SK-N-SH treated with all-trans-retinoic acid at 6 μM for 48 hours (cell line): ENCODE measurements around the gene DRC7.

ENCODE experiments used
- ATAC-seq: fragments of 200-7000 bp; cut with Tn5 transposase; 3 replicates; pipeline ENCODE4 v1.9.1; 2020; ENCODE audit warnings: mild to moderate bottlenecking, moderate library complexity
- ARNTL ChIP-seq: fragments of 450-650 bp; formaldehyde crosslinking; IDR thresholded peaks from 2 replicates; pipeline ENCODE4 v1.5.0; 2020; ENCODE audit warnings: low read depth, mild to moderate bottlenecking, moderate library complexity, borderline replicate concordance
- BACH2 ChIP-seq: fragments of 250-450 bp; sonication (Bioruptor Pico); IDR thresholded peaks from 2 replicates; pipeline ENCODE4 v1.9.0; 2021; ENCODE audit warnings: mild to moderate bottlenecking, borderline replicate concordance
- CSDC2 ChIP-seq: fragments of 250-450 bp; sonication (Bioruptor Pico); IDR thresholded peaks from 2 replicates; pipeline ENCODE4 v1.5.0; 2020; ENCODE audit warnings: mild to moderate bottlenecking, moderate library complexity
- ESRRG ChIP-seq: fragments of 250-450 bp; sonication (Bioruptor Pico); IDR thresholded peaks from 2 replicates; pipeline ENCODE4 v1.6.1; 2021; ENCODE audit warnings: mild to moderate bottlenecking
- GLIS3 ChIP-seq: fragments of 250-450 bp; sonication (Bioruptor Pico); IDR thresholded peaks from 2 replicates; pipeline ENCODE4 v1.5.0; 2020; ENCODE audit warnings: mild to moderate bottlenecking, moderate library complexity
- ISL1 ChIP-seq: fragments of 250-450 bp; sonication (Bioruptor Pico); IDR thresholded peaks from 2 replicates; pipeline ENCODE4 v2.1.2; 2022; ENCODE audit warnings: mild to moderate bottlenecking, moderate library complexity
- OSR1 ChIP-seq: fragments of 250-450 bp; sonication (Bioruptor Pico); IDR thresholded peaks from 2 replicates; pipeline ENCODE4 v1.8.0; 2022; ENCODE audit warnings: moderate library complexity, mild to moderate bottlenecking, inconsistent platforms
- PPARA ChIP-seq: fragments of 250-450 bp; sonication (Bioruptor Pico); IDR thresholded peaks from 2 replicates; pipeline ENCODE4 v1.5.0; 2020; ENCODE audit warnings: mild to moderate bottlenecking, borderline replicate concordance
- RARB ChIP-seq: fragments of 250-450 bp; sonication (Bioruptor Pico); IDR thresholded peaks from 2 replicates; pipeline ENCODE4 v1.8.0; 2021; ENCODE audit warnings: mild to moderate bottlenecking, moderate library complexity
- SNAI2 ChIP-seq: fragments of 250-450 bp; sonication (Bioruptor Pico); IDR thresholded peaks from 2 replicates; pipeline ENCODE4 v1.5.0; 2020; ENCODE audit warnings: mild to moderate bottlenecking, moderate library complexity
- TCF4 ChIP-seq: fragments of 250-450 bp; sonication (Bioruptor Pico); IDR thresholded peaks from 2 replicates; pipeline ENCODE4 v1.8.0; 2021; ENCODE audit warnings: mild to moderate bottlenecking, moderate library complexity, borderline replicate concordance
- TOX ChIP-seq: fragments of 250-450 bp; sonication (Bioruptor Pico); IDR thresholded peaks from 2 replicates; pipeline ENCODE4 v1.8.0; 2021; ENCODE audit warnings: mild to moderate bottlenecking, moderate library complexity, borderline replicate concordance
- ZC3H10 ChIP-seq: fragments of 250-450 bp; sonication (Bioruptor Pico); IDR thresholded peaks from 2 replicates; pipeline ENCODE4 v1.5.1; 2021; ENCODE audit warnings: mild to moderate bottlenecking, moderate library complexity
- ZFP30 ChIP-seq: fragments of 450-650 bp; formaldehyde crosslinking; IDR thresholded peaks from 2 replicates; pipeline ENCODE4 v1.5.0; 2022; ENCODE audit warnings: mild to moderate bottlenecking, moderate library complexity
- ZNF565 ChIP-seq: fragments of 450-650 bp; formaldehyde crosslinking; conservative IDR thresholded peaks from 2 replicates; pipeline ENCODE4 v1.5.0; 2020; ENCODE audit warnings: low read depth, mild to moderate bottlenecking, moderate library complexity
- TF ChIP-seq, protein P1 (sequence below): fragments of 250-450 bp; sonication (Bioruptor Pico); IDR thresholded peaks from 2 replicates; pipeline ENCODE4 v1.5.0; 2020; ENCODE audit warnings: mild to moderate bottlenecking, moderate library complexity
- TF ChIP-seq, protein P2 (sequence below): fragments of 250-450 bp; sonication (Bioruptor Pico); IDR thresholded peaks from 2 replicates; pipeline ENCODE4 v1.8.0; 2021; ENCODE audit warnings: low read depth, mild to moderate bottlenecking, moderate library complexity, borderline replicate concordance
- TF ChIP-seq, protein P3 (sequence below): fragments of 250-450 bp; sonication (Bioruptor Pico); IDR thresholded peaks from 2 replicates; pipeline ENCODE4 v1.5.1; 2020; ENCODE audit warnings: low read depth, mild to moderate bottlenecking, moderate library complexity
- TF ChIP-seq, protein P4 (sequence below): fragments of 250-450 bp; sonication (Bioruptor Pico); IDR thresholded peaks from 2 replicates; pipeline ENCODE4 v1.5.1; 2021; ENCODE audit warnings: mild to moderate bottlenecking, moderate library complexity
- TF ChIP-seq, protein P5 (sequence below): fragments of 250-450 bp; sonication (Bioruptor Pico); IDR thresholded peaks from 2 replicates; pipeline ENCODE4 v1.8.0; 2020; ENCODE audit warnings: mild to moderate bottlenecking, moderate library complexity, borderline replicate concordance

The DRC7 gene

DNA sequence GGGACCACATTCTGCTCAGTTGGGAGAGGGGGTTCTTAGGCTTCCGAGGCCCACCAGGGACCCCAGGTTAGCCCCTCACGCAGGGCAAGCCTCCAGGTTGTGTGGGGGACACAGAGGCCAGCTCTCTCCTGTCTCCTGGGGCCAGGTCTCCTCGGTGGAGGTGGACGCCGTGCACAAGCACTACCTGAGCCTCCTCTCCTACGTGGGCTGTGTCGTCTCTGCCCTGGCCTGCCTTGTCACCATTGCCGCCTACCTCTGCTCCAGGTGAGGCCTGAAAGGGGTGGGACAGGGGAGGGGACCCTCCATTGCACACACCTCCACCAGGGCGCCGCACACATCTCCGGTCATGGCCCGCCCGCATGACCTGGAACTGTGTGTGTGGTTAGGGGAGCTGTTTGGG, 37.4 kb upstream of the DRC7 start:
- TF ChIP-seq, protein P1, sequence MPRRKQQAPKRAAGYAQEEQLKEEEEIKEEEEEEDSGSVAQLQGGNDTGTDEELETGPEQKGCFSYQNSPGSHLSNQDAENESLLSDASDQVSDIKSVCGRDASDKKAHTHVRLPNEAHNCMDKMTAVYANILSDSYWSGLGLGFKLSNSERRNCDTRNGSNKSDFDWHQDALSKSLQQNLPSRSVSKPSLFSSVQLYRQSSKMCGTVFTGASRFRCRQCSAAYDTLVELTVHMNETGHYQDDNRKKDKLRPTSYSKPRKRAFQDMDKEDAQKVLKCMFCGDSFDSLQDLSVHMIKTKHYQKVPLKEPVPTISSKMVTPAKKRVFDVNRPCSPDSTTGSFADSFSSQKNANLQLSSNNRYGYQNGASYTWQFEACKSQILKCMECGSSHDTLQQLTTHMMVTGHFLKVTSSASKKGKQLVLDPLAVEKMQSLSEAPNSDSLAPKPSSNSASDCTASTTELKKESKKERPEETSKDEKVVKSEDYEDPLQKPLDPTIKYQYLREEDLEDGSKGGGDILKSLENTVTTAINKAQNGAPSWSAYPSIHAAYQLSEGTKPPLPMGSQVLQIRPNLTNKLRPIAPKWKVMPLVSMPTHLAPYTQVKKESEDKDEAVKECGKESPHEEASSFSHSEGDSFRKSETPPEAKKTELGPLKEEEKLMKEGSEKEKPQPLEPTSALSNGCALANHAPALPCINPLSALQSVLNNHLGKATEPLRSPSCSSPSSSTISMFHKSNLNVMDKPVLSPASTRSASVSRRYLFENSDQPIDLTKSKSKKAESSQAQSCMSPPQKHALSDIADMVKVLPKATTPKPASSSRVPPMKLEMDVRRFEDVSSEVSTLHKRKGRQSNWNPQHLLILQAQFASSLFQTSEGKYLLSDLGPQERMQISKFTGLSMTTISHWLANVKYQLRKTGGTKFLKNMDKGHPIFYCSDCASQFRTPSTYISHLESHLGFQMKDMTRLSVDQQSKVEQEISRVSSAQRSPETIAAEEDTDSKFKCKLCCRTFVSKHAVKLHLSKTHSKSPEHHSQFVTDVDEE (CRISPR knock-in tag) = no peak
- TF ChIP-seq ZNF565 (CRISPR knock-in tag) (no peak), OSR1 (no peak), TCF4 (CRISPR knock-in tag) (no peak), ESRRG (CRISPR knock-in tag) (no peak), CSDC2 (CRISPR knock-in tag) (no peak), ISL1 (CRISPR knock-in tag) (no peak), GLIS3 (CRISPR knock-in tag) (no peak), ZC3H10 (CRISPR knock-in tag) (no peak), TOX (CRISPR knock-in tag) (no peak), SNAI2 (CRISPR knock-in tag) (no peak)
- TF ChIP-seq, protein P2, sequence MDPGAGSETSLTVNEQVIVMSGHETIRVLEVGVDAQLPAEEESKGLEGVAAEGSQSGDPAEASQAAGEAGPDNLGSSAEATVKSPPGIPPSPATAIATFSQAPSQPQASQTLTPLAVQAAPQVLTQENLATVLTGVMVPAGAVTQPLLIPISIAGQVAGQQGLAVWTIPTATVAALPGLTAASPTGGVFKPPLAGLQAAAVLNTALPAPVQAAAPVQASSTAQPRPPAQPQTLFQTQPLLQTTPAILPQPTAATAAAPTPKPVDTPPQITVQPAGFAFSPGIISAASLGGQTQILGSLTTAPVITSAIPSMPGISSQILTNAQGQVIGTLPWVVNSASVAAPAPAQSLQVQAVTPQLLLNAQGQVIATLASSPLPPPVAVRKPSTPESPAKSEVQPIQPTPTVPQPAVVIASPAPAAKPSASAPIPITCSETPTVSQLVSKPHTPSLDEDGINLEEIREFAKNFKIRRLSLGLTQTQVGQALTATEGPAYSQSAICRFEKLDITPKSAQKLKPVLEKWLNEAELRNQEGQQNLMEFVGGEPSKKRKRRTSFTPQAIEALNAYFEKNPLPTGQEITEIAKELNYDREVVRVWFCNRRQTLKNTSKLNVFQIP = no peak
- TF ChIP-seq, protein P3, sequence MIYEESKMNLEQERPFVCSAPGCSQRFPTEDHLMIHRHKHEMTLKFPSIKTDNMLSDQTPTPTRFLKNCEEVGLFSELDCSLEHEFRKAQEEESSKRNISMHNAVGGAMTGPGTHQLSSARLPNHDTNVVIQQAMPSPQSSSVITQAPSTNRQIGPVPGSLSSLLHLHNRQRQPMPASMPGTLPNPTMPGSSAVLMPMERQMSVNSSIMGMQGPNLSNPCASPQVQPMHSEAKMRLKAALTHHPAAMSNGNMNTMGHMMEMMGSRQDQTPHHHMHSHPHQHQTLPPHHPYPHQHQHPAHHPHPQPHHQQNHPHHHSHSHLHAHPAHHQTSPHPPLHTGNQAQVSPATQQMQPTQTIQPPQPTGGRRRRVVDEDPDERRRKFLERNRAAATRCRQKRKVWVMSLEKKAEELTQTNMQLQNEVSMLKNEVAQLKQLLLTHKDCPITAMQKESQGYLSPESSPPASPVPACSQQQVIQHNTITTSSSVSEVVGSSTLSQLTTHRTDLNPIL = no peak
- TF ChIP-seq, all 23 proteins: peak for 0
- ATAC-seq = no peak

DNA sequence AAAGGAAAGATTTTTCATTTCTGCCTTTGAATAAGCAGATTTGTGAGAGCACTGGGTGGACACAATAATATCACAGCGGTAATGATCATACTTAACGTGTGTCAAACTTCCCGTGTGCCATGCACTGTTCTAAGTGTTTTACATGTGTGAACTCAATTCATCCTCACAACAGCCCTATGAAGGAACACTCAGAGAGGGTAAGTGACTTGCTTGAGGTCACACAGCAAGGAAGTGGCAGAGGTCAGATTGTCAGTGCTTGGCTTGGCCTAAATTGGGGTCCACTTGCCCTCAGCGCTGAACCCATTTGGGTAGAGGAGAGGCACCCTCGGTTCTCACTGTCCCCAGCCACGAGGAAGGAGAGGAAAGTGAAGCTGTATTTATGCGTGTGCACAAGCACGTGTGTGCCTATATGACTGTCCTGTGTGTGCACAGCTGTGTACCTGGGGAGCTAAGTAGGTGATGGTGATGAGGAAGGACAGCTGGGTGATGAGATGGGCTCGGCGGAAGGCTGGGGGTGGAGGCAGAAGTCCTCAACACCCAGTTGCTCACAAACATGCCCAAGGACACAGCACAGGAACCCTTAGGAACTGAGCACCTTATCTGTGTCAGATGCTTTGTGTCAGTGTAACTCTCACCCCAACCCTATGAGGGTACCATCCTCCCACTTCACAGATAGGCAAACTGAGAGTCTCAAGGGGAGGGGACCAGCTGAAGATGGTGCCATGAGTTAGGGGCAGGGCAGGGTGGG, 36.3 kb upstream of the DRC7 start:
- TF ChIP-seq TOX (CRISPR knock-in tag) = no peak
- TF ChIP-seq, all 23 proteins: peak for 0
- no peak for ATAC-seq

DNA sequence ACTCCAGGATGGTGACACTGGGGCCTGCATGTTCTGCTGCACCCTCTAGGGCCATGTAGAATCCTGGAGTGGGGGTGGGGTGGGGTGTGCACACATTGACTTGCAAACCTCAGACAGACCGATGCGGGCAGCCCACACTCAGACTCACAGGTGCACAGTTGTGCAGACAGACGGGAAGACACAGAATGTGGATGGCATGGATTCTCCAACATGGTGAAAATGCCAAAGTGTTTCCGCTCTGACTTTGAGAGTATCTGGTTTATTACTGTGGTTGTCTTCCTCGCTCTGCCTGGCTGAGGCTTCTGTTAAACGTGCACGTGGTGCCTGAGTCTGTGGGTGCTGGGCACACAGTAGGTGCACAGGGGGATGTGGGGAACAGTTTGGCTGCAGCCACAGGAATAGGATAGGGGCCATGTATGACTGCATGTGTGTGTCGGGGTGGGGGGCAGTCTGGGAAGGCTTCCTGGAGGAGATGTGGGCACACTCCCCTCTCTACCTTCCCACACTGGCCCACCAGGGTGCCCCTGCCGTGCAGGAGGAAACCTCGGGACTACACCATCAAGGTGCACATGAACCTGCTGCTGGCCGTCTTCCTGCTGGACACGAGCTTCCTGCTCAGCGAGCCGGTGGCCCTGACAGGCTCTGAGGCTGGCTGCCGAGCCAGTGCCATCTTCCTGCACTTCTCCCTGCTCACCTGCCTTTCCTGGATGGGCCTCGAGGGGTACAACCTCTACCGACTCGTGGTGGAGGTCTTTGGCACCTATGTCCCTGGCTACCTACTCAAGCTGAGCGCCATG, 35.5 kb upstream of the DRC7 start:
- ATAC-seq = no peak

More for the DNA sequence above, 35.5 kb upstream of the DRC7 start:
- TF ChIP-seq ARNTL (CRISPR knock-in tag) = no peak
- no peak for TF ChIP-seq TCF4 (CRISPR knock-in tag)
- TF ChIP-seq CSDC2 (CRISPR knock-in tag) = no peak
- no peak for TF ChIP-seq ESRRG (CRISPR knock-in tag)
- TF ChIP-seq, protein P4, sequence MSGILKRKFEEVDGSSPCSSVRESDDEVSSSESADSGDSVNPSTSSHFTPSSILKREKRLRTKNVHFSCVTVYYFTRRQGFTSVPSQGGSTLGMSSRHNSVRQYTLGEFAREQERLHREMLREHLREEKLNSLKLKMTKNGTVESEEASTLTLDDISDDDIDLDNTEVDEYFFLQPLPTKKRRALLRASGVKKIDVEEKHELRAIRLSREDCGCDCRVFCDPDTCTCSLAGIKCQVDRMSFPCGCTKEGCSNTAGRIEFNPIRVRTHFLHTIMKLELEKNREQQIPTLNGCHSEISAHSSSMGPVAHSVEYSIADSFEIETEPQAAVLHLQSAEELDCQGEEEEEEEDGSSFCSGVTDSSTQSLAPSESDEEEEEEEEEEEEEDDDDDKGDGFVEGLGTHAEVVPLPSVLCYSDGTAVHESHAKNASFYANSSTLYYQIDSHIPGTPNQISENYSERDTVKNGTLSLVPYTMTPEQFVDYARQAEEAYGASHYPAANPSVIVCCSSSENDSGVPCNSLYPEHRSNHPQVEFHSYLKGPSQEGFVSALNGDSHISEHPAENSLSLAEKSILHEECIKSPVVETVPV (CRISPR knock-in tag) = no peak
- TF ChIP-seq SNAI2 (CRISPR knock-in tag) = no peak
- TF ChIP-seq, protein P5, sequence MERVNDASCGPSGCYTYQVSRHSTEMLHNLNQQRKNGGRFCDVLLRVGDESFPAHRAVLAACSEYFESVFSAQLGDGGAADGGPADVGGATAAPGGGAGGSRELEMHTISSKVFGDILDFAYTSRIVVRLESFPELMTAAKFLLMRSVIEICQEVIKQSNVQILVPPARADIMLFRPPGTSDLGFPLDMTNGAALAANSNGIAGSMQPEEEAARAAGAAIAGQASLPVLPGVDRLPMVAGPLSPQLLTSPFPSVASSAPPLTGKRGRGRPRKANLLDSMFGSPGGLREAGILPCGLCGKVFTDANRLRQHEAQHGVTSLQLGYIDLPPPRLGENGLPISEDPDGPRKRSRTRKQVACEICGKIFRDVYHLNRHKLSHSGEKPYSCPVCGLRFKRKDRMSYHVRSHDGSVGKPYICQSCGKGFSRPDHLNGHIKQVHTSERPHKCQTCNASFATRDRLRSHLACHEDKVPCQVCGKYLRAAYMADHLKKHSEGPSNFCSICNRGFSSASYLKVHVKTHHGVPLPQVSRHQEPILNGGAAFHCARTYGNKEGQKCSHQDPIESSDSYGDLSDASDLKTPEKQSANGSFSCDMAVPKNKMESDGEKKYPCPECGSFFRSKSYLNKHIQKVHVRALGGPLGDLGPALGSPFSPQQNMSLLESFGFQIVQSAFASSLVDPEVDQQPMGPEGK (CRISPR knock-in tag) = no peak
- TF ChIP-seq, protein P1 (CRISPR knock-in tag) = no peak
- no peak for TF ChIP-seq ZFP30 (CRISPR knock-in tag)
- TF ChIP-seq RARB (CRISPR knock-in tag) = no peak
- no peak for TF ChIP-seq TOX (CRISPR knock-in tag)
- TF ChIP-seq GLIS3 (CRISPR knock-in tag) = no peak
- no peak for TF ChIP-seq BACH2 (CRISPR knock-in tag)
- no peak for TF ChIP-seq OSR1
- no peak for TF ChIP-seq PPARA
- TF ChIP-seq, all 23 proteins: peak for 0
